DOHH2 (cell line): ENCODE measurements around the gene PRDM5.

Source experiments
- EZH2phosphoT487 ChIP-seq: fragments of 200-600 bp; sonication (generic); IDR thresholded peaks from 2 replicates; pipeline ENCODE4 v1.6.1; 2017; ENCODE audit warnings: borderline replicate concordance, mild to moderate bottlenecking, antibody characterized with exemption, low read length, moderate library complexity, mixed read lengths
- TF ChIP-seq, protein P1 (sequence below): fragments of 200-600 bp; sonication (generic); IDR thresholded peaks from one replicate; pipeline ENCODE4 v1.5.1; 2014; ENCODE audit warnings: antibody characterized with exemption, mild to moderate bottlenecking, low read depth, low read length; ENCODE audit not compliant: poor library complexity, severe bottlenecking

DNA sequence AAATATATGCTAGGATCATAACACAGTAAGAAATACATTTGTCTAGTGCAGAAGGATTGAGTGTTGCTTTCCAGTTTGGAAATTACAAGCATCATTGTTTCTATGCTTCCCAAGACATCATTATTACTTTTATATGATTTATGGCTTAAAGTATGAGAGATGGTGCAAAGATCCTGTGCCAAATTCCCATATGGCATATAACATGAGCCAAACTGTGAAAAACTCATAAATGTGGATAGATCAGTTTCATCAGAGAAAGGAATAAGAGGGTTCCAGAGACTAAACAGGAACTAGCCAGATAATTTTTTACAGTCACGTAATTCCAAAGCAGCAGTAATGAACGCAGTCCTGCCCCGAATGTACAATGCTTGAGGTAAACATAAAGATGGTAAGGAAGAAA lies 126.3 kb downstream of the PRDM5 start:
- TF ChIP-seq, protein P1, sequence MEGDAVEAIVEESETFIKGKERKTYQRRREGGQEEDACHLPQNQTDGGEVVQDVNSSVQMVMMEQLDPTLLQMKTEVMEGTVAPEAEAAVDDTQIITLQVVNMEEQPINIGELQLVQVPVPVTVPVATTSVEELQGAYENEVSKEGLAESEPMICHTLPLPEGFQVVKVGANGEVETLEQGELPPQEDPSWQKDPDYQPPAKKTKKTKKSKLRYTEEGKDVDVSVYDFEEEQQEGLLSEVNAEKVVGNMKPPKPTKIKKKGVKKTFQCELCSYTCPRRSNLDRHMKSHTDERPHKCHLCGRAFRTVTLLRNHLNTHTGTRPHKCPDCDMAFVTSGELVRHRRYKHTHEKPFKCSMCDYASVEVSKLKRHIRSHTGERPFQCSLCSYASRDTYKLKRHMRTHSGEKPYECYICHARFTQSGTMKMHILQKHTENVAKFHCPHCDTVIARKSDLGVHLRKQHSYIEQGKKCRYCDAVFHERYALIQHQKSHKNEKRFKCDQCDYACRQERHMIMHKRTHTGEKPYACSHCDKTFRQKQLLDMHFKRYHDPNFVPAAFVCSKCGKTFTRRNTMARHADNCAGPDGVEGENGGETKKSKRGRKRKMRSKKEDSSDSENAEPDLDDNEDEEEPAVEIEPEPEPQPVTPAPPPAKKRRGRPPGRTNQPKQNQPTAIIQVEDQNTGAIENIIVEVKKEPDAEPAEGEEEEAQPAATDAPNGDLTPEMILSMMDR, result no peak
- no peak for TF ChIP-seq EZH2phosphoT487
